ENCODE data around the gene ASCC3. TPM values are rescaled to one million over a fixed set of nuclear protein-coding genes. Genes with fewer than 3 reads are reported as not detected.

Gene ASCC3
- total and polyA plus RNA-seq, 2 of the 4 experiments (the other 2 are of a cell fraction) = 25.8 to 104 TPM

DNA sequence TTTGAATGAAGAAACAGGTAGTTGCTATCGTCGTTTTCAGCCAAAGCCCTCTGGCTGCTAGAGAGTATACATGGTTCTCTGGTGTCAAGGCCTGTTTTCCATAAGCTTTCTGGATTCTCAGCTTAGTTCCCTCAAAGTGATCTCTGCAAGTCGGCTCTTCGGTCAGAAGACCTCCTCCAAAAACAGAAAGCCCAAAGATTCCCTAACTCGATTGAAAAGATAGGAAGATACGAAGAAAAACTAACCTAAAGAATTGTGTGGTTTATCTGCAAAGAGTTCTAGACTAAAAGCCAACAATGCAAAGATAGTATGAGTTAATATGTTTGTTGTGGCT is 545 bp upstream of the ASCC3 start:
- H4K20me1 ChIP-seq (ENCODE audit: insufficient read depth, low read length) = peaks cover 19% of the 10 kb centered on the region; the same call in 1 of the 2 replicates
- H4K5ac ChIP-seq (ENCODE audit: low read depth, low read length) = peak overlapping the region; percentile 84
- ATAC-seq (ENCODE audit: low read depth) = peak; percentile 7
- peak overlapping the region; percentile 85 for H3K27ac ChIP-seq (ENCODE audit: insufficient read depth, low read length)
- peak overlapping the region; percentile 79 for H3K4ac ChIP-seq (ENCODE audit: low read depth, low read length)
- intact Hi-C loops (cut with micrococcal nuclease) (loop anchor here (10.0 kb wide), 1 partner anchor 503 kb away; no protein-coding TSS in a partner anchor), dilution Hi-C loops (cut with HindIII; ENCODE audit: low sequenced_read_pairs, unreplicated experiment) (no loop called here), in situ Hi-C loops (cut with MboI; ENCODE audit: low sequenced_read_pairs) (no loop called here)
- peak overlapping the region; percentile 95 for H3K4me3 ChIP-seq (ENCODE audit: insufficient read depth, low read depth, low read length)
- no peak overlapping the region for H2AK9ac ChIP-seq (replicated peaks; ENCODE audit: low read depth, low read length, poor library complexity)
- H3K9me3 ChIP-seq (ENCODE audit: control insufficient read depth, insufficient read depth, low read length) = no peaks in the 10 kb centered on the region
- H3K4me2 ChIP-seq (ENCODE audit: low read depth, low read length) = peak overlapping the region; percentile 96
- H2BK15ac ChIP-seq (ENCODE audit: low read depth, low read length) = peak overlapping the region; percentile 8; the same call in 1 of the 3 replicates
- H3K18ac ChIP-seq (ENCODE audit: low read depth, low read length) = peak overlapping the region; percentile 82
- no peak overlapping the region for H2BK20ac ChIP-seq (ENCODE audit: low read depth, low read length)
- H4K91ac ChIP-seq (ENCODE audit: insufficient read depth, low read depth, low read length) = peak overlapping the region; percentile 20; the same call in 1 of the 2 replicates
- peak; percentile 8 for DNase-seq
- no peak overlapping the region for H2AK5ac ChIP-seq (ENCODE audit: low read depth, low read length)
- BruUV-seq (replicated peaks) = TSS peak; percentile 79
- no peaks in the 10 kb centered on the region for H3K36me3 ChIP-seq (ENCODE audit: control insufficient read depth, insufficient read depth, low read length)
- H3K79me1 ChIP-seq (ENCODE audit: low read depth in 1 of 2, low read length in 2 of 2) = peaks cover 4 to 32% of the 10 kb centered on the region in 2 experiments; a peak in 2 of 4 replicates
- peak overlapping the region; percentile 75 for H3K23ac ChIP-seq (ENCODE audit: low read depth, low read length)
- WGBS, 2 experiments (ENCODE audit: extremely low coverage in 2 of 2, insufficient read length in 1 of 2) = no CpG with 5 or more reads among the region's 6 CpGs
- peak overlapping the region; percentile 76 for H3K14ac ChIP-seq (replicated peaks; ENCODE audit: low read depth, low read length)
- H3K4me1 ChIP-seq (ENCODE audit: control insufficient read depth, insufficient read depth, low read length) = peaks cover 14% of the 10 kb centered on the region
- H2AFZ ChIP-seq (replicated peaks; ENCODE audit: low read length, poor library complexity) = peak overlapping the region; percentile 86
- POLR2A ChIA-PET (ENCODE audit: unreplicated experiment) = interaction anchor here (0.6 kb wide), 1 partner anchor 235 kb away, joined by 3 read pairs; no protein-coding TSS in a partner anchor
- H4K8ac ChIP-seq (ENCODE audit: low read depth in 2 of 2, low read length in 2 of 2) = peak overlapping the region; percentile 67 to 81
- H2BK120ac ChIP-seq (ENCODE audit: low read depth, low read length) = peak overlapping the region; percentile 14; the same call in 1 of the 2 replicates
- H3K56ac ChIP-seq (ENCODE audit: extremely low read depth, insufficient read depth, low read length) = peak overlapping the region; percentile 75
- 0 out of 2 replicates have a peak, but pooled peaks cover 2% of the 10 kb centered on the region for H3K9me1 ChIP-seq (ENCODE audit: insufficient read depth, low read length)
- CTCF ChIA-PET = no interaction called here
- TF ChIP-seq, protein P1, sequence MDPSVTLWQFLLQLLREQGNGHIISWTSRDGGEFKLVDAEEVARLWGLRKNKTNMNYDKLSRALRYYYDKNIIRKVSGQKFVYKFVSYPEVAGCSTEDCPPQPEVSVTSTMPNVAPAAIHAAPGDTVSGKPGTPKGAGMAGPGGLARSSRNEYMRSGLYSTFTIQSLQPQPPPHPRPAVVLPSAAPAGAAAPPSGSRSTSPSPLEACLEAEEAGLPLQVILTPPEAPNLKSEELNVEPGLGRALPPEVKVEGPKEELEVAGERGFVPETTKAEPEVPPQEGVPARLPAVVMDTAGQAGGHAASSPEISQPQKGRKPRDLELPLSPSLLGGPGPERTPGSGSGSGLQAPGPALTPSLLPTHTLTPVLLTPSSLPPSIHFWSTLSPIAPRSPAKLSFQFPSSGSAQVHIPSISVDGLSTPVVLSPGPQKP (IDR thresholded peaks at IDR 0.05; ENCODE audit: borderline replicate concordance, low read depth, low read length) = no peak
- TF ChIP-seq CEBPB (IDR thresholded peaks at IDR 0.05; ENCODE audit: low read depth, low read length) (no peak), RAD21 (IDR thresholded peaks at IDR 0.05; ENCODE audit: low read length) (no peak), RCOR1 (IDR thresholded peaks at IDR 0.05; ENCODE audit: insufficient replicate concordance, low read length) (no peak), POLR2A (IDR thresholded peaks at IDR 0.05; ENCODE audit: low read depth, low read length) (no peak), MXI1 (IDR thresholded peaks at IDR 0.05; ENCODE audit: borderline replicate concordance, low read depth, low read length) (no peak), SMC3 (IDR thresholded peaks at IDR 0.05; ENCODE audit: low read depth, low read length) (no peak), CHD1 (IDR thresholded peaks at IDR 0.05; ENCODE audit: low read depth, low read length) (no peak), MAFK (IDR thresholded peaks at IDR 0.05; ENCODE audit: low read depth, low read length) (no peak), FOS (IDR thresholded peaks at IDR 0.05; ENCODE audit: low read depth, low read length) (no peak)
- TF ChIP-seq, protein P2, sequence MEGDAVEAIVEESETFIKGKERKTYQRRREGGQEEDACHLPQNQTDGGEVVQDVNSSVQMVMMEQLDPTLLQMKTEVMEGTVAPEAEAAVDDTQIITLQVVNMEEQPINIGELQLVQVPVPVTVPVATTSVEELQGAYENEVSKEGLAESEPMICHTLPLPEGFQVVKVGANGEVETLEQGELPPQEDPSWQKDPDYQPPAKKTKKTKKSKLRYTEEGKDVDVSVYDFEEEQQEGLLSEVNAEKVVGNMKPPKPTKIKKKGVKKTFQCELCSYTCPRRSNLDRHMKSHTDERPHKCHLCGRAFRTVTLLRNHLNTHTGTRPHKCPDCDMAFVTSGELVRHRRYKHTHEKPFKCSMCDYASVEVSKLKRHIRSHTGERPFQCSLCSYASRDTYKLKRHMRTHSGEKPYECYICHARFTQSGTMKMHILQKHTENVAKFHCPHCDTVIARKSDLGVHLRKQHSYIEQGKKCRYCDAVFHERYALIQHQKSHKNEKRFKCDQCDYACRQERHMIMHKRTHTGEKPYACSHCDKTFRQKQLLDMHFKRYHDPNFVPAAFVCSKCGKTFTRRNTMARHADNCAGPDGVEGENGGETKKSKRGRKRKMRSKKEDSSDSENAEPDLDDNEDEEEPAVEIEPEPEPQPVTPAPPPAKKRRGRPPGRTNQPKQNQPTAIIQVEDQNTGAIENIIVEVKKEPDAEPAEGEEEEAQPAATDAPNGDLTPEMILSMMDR (conservative IDR thresholded peaks at IDR 0.05; ENCODE audit: low read depth, low read length) = no peak
- peak overlapping the region; percentile 79 for H2BK5ac ChIP-seq (ENCODE audit: low read depth, low read length, poor library complexity, severe bottlenecking)
- peak overlapping the region; percentile 97 for H3K9ac ChIP-seq (ENCODE audit: low read depth, low read length)
- no peaks in the 10 kb centered on the region for H3K27me3 ChIP-seq (ENCODE audit: control insufficient read depth, insufficient read depth, low read length)
